H9 (cell line): ENCODE measurements around the gene RGS6. TPM values are rescaled to one million over a fixed set of nuclear protein-coding genes. Genes with fewer than 3 reads are reported as not detected.

Source experiments
- DNase-seq: peaks from one replicate; pipeline ENCODE4 v3.0.0-alpha.2; 2017
- H2AFZ ChIP-seq: one replicate; pipeline ENCODE4 v1.6.1; 2013; ENCODE audit warnings: mild to moderate bottlenecking, low read length, control low read depth, moderate library complexity
- H2AK5ac ChIP-seq: 2 replicates; pipeline ENCODE4 v1.6.1; 2013; ENCODE audit warnings: low read length, control low read depth, mixed read lengths; ENCODE audit not compliant: insufficient read length
- H2BK120ac ChIP-seq: one replicate; pipeline ENCODE4 v1.6.1; 2013; ENCODE audit warnings: low read depth, mild to moderate bottlenecking, low read length, control low read depth, inconsistent platforms; ENCODE audit not compliant: poor library complexity, severe bottlenecking
- H2BK12ac ChIP-seq: 2 replicates; pipeline ENCODE4 v1.6.1; 2013; ENCODE audit warnings: low read length, control low read depth, mixed read lengths, low read depth; ENCODE audit not compliant: insufficient read length
- H2BK15ac ChIP-seq: 2 replicates; pipeline ENCODE4 v1.6.1; 2013; ENCODE audit warnings: low read depth, low read length, control low read depth
- H2BK20ac ChIP-seq: one replicate; pipeline ENCODE4 v1.6.1; 2013; ENCODE audit warnings: low read depth, mild to moderate bottlenecking, low read length, control low read depth, inconsistent platforms; ENCODE audit not compliant: poor library complexity, severe bottlenecking
- H2BK5ac ChIP-seq: 2 replicates; pipeline ENCODE4 v1.6.1; 2013; ENCODE audit warnings: low read length, control low read depth, mixed read lengths; ENCODE audit not compliant: insufficient read length
- H3K14ac ChIP-seq: 2 replicates; pipeline ENCODE4 v1.6.1; 2013; ENCODE audit warnings: low read length, control low read depth; ENCODE audit not compliant: insufficient read depth
- H3K18ac ChIP-seq: 2 replicates; pipeline ENCODE4 v1.6.1; 2013; ENCODE audit warnings: low read depth, mild to moderate bottlenecking, mixed read lengths, low read length, control low read depth; ENCODE audit not compliant: insufficient read length
- H3K23ac ChIP-seq: 2 replicates; pipeline ENCODE4 v1.6.1; 2013; ENCODE audit warnings: low read length, control low read depth, mixed read lengths, low read depth; ENCODE audit not compliant: insufficient read length
- H3K23me2 ChIP-seq: 2 replicates; pipeline ENCODE4 v1.6.1; 2013; ENCODE audit warnings: low read depth, mild to moderate bottlenecking, mixed read lengths, low read length, control low read depth; ENCODE audit not compliant: insufficient read length, poor library complexity, severe bottlenecking
- H3K27ac ChIP-seq: 2 replicates; pipeline ENCODE4 v1.5.1; 2013; ENCODE audit warnings: low read length, control low read depth, mixed read lengths, low read depth; ENCODE audit not compliant: insufficient read length
- H3K27me3 ChIP-seq: 2 replicates; pipeline ENCODE4 v1.6.1; 2013; ENCODE audit warnings: low read length, control low read depth, inconsistent platforms; ENCODE audit not compliant: insufficient read depth
- H3K4ac ChIP-seq: 2 replicates; pipeline ENCODE4 v1.6.1; 2013; ENCODE audit warnings: low read depth, mild to moderate bottlenecking, control low read depth, inconsistent platforms, low read length, moderate library complexity
- H3K4me1 ChIP-seq: 2 replicates; pipeline ENCODE4 v1.6.1; 2013; ENCODE audit warnings: low read length, control low read depth, inconsistent platforms; ENCODE audit not compliant: insufficient read depth
- H3K4me2 ChIP-seq: 2 replicates; pipeline ENCODE4 v1.6.1; 2013; ENCODE audit warnings: low read length, control low read depth, mixed read lengths; ENCODE audit not compliant: insufficient read length, insufficient read depth
- H3K56ac ChIP-seq: 2 replicates; pipeline ENCODE4 v1.6.1; 2013; ENCODE audit warnings: low read depth, mild to moderate bottlenecking, mixed read lengths, low read length, control low read depth; ENCODE audit not compliant: insufficient read length
- H3K79me1 ChIP-seq: 2 replicates; pipeline ENCODE4 v1.6.1; 2013; ENCODE audit warnings: low read depth, mild to moderate bottlenecking, moderate library complexity, low read length, control low read depth, inconsistent platforms; ENCODE audit not compliant: insufficient read depth, poor library complexity, severe bottlenecking
- H3K79me2 ChIP-seq: 2 replicates; pipeline ENCODE4 v1.6.1; 2013; ENCODE audit warnings: low read length, control low read depth, inconsistent platforms; ENCODE audit not compliant: insufficient read depth
- H3K9ac ChIP-seq: 2 replicates; pipeline ENCODE4 v1.6.1; 2013; ENCODE audit warnings: low read length, control low read depth, mixed read lengths; ENCODE audit not compliant: insufficient read length; ENCODE audit errors: extremely low read depth
- H3K9me3 ChIP-seq: one replicate; pipeline ENCODE4 v1.6.1; 2013; ENCODE audit warnings: low read depth, low read length, inconsistent platforms; ENCODE audit not compliant: control insufficient read depth
- H3T11ph ChIP-seq: one replicate; pipeline ENCODE4 v1.6.1; 2013; ENCODE audit warnings: mild to moderate bottlenecking, low read length, control low read depth, inconsistent platforms
- H4K20me1 ChIP-seq: one replicate; pipeline ENCODE4 v1.6.1; 2013; ENCODE audit not compliant: control insufficient read depth, insufficient read length, insufficient read depth
- H4K5ac ChIP-seq: 2 replicates; pipeline ENCODE4 v1.6.1; 2013; ENCODE audit warnings: low read depth, mild to moderate bottlenecking, mixed read lengths, low read length, control low read depth; ENCODE audit not compliant: insufficient read length
- H4K8ac ChIP-seq: replicated peaks from 2 replicates; pipeline ENCODE4 v1.6.1; 2013; ENCODE audit warnings: low read length, control low read depth, mixed read lengths, low read depth; ENCODE audit not compliant: insufficient read length
- H4K91ac ChIP-seq: 2 replicates; pipeline ENCODE4 v1.6.1; 2013; ENCODE audit warnings: low read depth, mild to moderate bottlenecking, moderate library complexity, mixed read lengths, low read length, control low read depth; ENCODE audit not compliant: insufficient read length
- H3K27ac Mint-ChIP-seq, 3 experiments: 2 replicates in 2 of 3; 3 replicates in 1 of 3; pipeline ENCODE4 v1.8.0; 2020 to 2021; ENCODE audit warnings: mixed read lengths in 3 of 3, mild to moderate bottlenecking in 1 of 3, moderate library complexity in 1 of 3
- H3K27me3 Mint-ChIP-seq: 2 replicates; pipeline ENCODE4 v1.8.0; 2021; ENCODE audit warnings: low read depth, mild to moderate bottlenecking, moderate library complexity, mixed read lengths
- H3K36me3 Mint-ChIP-seq, 3 experiments: 2 replicates in 2 of 3; 3 replicates in 1 of 3; pipeline ENCODE4 v1.8.0; 2020 to 2021; ENCODE audit warnings: low read depth in 3 of 3, mixed read lengths in 3 of 3; ENCODE audit not compliant: insufficient read depth in 1 of 3
- H3K4me1 Mint-ChIP-seq, 2 experiments: 2 replicates each; pipeline ENCODE4 v1.8.0; 2020; ENCODE audit warnings: mixed read lengths in 2 of 2
- H3K4me3 Mint-ChIP-seq, 2 experiments: 2 replicates in 1 of 2; 3 replicates in 1 of 2; pipeline ENCODE4 v1.8.0; 2020 to 2021; ENCODE audit warnings: mild to moderate bottlenecking in 2 of 2, mixed read lengths in 2 of 2, moderate library complexity in 1 of 2
- H3K9me3 Mint-ChIP-seq, 2 experiments: 2 replicates in 1 of 2; 3 replicates in 1 of 2; pipeline ENCODE4 v1.8.0; 2020; ENCODE audit warnings: mild to moderate bottlenecking in 2 of 2, mixed read lengths in 2 of 2, moderate library complexity in 1 of 2
- CTCF ChIP-seq: fragments of 200-600 bp; sonication (generic); conservative IDR thresholded peaks from 3 replicates; pipeline ENCODE4 v1.8.0; 2021; ENCODE audit warnings: antibody characterized with exemption, mild to moderate bottlenecking
- WGBS: extraction: QIAGEN DNeasy Blood & Tissue Kit; methylation state at CpG from one replicate; pipeline ENCODE4 v1.1.7; 2013; ENCODE audit warnings: missing lambda C conversion rate, low lambda C conversion rate, mixed read lengths; ENCODE audit not compliant: insufficient read length; ENCODE audit errors: extremely low coverage; 5-methylcytosine and 5-hydroxymethylcytosine counted together
- total RNA-seq: library from RNA; stranded (reverse); gene quantifications from 2 replicates; pipeline ENCODE4 v1.2.1, GENCODE V29; 2021

RGS6 gene
- total RNA-seq, 1 experiment from 2014 or later, result 3.0 TPM

GRCh38 chr14:72513965-72514659, 581.9 kb downstream of the RGS6 start:
- Histone ChIP-seq H2AK5ac (no peak overlapping the region), H3K9ac (no peak overlapping the region), H3K79me1 (no peaks in the 10 kb centered on the region), H3K14ac (no peak overlapping the region), H3K23ac (no peak overlapping the region), H3K79me2 (no peaks in the 10 kb centered on the region), H2AFZ (no peak overlapping the region), H3K4me2 (no peak overlapping the region), H3K18ac (no peak overlapping the region), H4K91ac (no peak overlapping the region), H4K8ac (no peak overlapping the region), H2BK20ac (no peak overlapping the region), H3K4ac (no peak overlapping the region), H3K27me3 (no peaks in the 10 kb centered on the region), H3K9me3 (no peaks in the 10 kb centered on the region), H3K4me1 (no peaks in the 10 kb centered on the region), H3K27ac (no peak overlapping the region), H2BK120ac (no peak overlapping the region), H2BK12ac (no peak overlapping the region), H3T11ph (no peak overlapping the region), H3K23me2 (no peaks in the 10 kb centered on the region), H4K20me1 (no peaks in the 10 kb centered on the region), H2BK15ac (no peak overlapping the region), H4K5ac (no peak overlapping the region), H3K56ac (no peak overlapping the region), H2BK5ac (no peak overlapping the region)
- Mint-ChIP-seq H3K27me3 (no peaks in the 10 kb centered on the region; the same call in none of the 2 replicates), H3K9me3 (no peaks in the 10 kb centered on the region), H3K4me3 (no peak overlapping the region; a peak in 1 of 5 replicates), H3K36me3 (no peaks in the 10 kb centered on the region), H3K27ac (peak overlapping the region in 1 of 3 experiments; percentile 15; a peak in 1 of 7 replicates), H3K4me1 (peaks cover 0 to 4% of the 10 kb centered on the region in 2 experiments; a peak in 3 of 4 replicates)
- no CpG with 5 or more reads among the region's 11 CpGs for WGBS
- TF ChIP-seq CTCF, result peak; percentile 86
- DNase-seq, result peak; percentile 43
